ENCODE results near the gene TPRG1L. TPM values are rescaled to one million over a fixed set of nuclear protein-coding genes. Genes with fewer than 3 reads are reported as not detected.
A peak's percentile ranks its signal among the peaks of the same experiment; 100 is the strongest.

TPRG1L gene
- total RNA-seq, 2 donors from 2014 or later = 11.9 to 18.4 TPM

- no peak for DNase-seq (ENCODE audit: low spot score)
- H3K9me3 Mint-ChIP-seq = no peaks in the 10 kb centered on the region
- no peak overlapping the region for H3K4me3 Mint-ChIP-seq
- H3K4me1 Mint-ChIP-seq (ENCODE audit: low read depth in 2 of 2) = no peaks in the 10 kb centered on the region
- no peak overlapping the region for H3K27ac Mint-ChIP-seq
- H3K36me3 Mint-ChIP-seq = no peaks in the 10 kb centered on the region
- ATAC-seq = no peak
- no peaks in the 10 kb centered on the region for H3K27me3 Mint-ChIP-seq
These were observed 38.8 kb upstream of the TPRG1L start for GRCh38 chr1:3585940-3586568.

GRCh38 chr1:3586986-3587759 is 37.6 kb upstream of the TPRG1L start:
- no peaks in the 10 kb centered on the region for H3K4me1 Mint-ChIP-seq (ENCODE audit: low read depth in 2 of 2)
- no peaks in the 10 kb centered on the region for H3K9me3 Mint-ChIP-seq
- H3K36me3 Mint-ChIP-seq = no peaks in the 10 kb centered on the region
- no peaks in the 10 kb centered on the region for H3K27me3 Mint-ChIP-seq
- H3K27ac Mint-ChIP-seq = peak overlapping the region in 1 of 2 donors; percentile 38
- H3K4me3 Mint-ChIP-seq = no peak overlapping the region
- DNase-seq (ENCODE audit: low spot score) (no peak), ATAC-seq (no peak)

GRCh38 chr1:3588395-3588794 is 36.4 kb upstream of the TPRG1L start:
- no peak overlapping the region for H3K4me3 Mint-ChIP-seq
- DNase-seq (ENCODE audit: low spot score) (no peak), ATAC-seq (no peak)
- H3K9me3 Mint-ChIP-seq = no peaks in the 10 kb centered on the region
- H3K27ac Mint-ChIP-seq = no peak overlapping the region
- no peaks in the 10 kb centered on the region for H3K4me1 Mint-ChIP-seq (ENCODE audit: low read depth in 2 of 2)
- no peaks in the 10 kb centered on the region for H3K36me3 Mint-ChIP-seq
- no peaks in the 10 kb centered on the region for H3K27me3 Mint-ChIP-seq

GRCh38 chr1:3590139-3590763 is 34.6 kb upstream of the TPRG1L start:
- no peak overlapping the region for H3K27ac Mint-ChIP-seq

GRCh38 chr1:3590951-3591865 is 33.6 kb upstream of the TPRG1L start:
- H3K4me3 Mint-ChIP-seq = no peak overlapping the region
- H3K27ac Mint-ChIP-seq = no peak overlapping the region
- no peaks in the 10 kb centered on the region for H3K27me3 Mint-ChIP-seq
- ATAC-seq (no peak), DNase-seq (ENCODE audit: low spot score) (no peak)
- H3K4me1 Mint-ChIP-seq (ENCODE audit: low read depth in 2 of 2) = no peaks in the 10 kb centered on the region
- H3K9me3 Mint-ChIP-seq = no peaks in the 10 kb centered on the region
- no peaks in the 10 kb centered on the region for H3K36me3 Mint-ChIP-seq

More at GRCh38 chr1:3590139-3590763, 34.6 kb upstream of the TPRG1L start:
- Mint-ChIP-seq H3K4me3 (no peak overlapping the region), H3K9me3 (no peaks in the 10 kb centered on the region), H3K4me1 (ENCODE audit: low read depth in 2 of 2) (no peaks in the 10 kb centered on the region), H3K36me3 (no peaks in the 10 kb centered on the region), H3K27me3 (no peaks in the 10 kb centered on the region)
- no peak for ATAC-seq
- no peak for DNase-seq (ENCODE audit: low spot score)

DNA sequence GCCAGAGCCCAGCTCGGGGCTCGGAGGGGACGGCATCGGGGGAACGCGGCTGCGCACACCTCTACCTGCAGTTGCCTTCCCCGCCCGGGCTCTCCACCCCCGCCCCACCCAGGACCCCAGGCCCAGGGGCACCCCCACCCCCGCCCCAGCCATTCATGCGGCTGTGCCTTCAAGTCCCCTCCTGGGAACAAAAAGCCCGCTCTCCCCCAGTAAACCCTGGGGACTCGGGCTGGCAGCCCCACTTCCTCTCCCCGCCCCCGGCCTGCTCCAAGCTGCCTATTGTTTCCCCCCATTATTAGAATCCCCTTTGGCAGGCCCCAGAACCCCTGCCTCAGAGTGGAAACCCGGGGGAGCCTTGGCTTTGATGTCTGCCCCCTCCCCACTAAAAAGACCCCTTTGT is 31.5 kb upstream of the TPRG1L start:
- no peaks in the 10 kb centered on the region for H3K27me3 Mint-ChIP-seq
- H3K4me1 Mint-ChIP-seq (ENCODE audit: low read depth in 2 of 2) = peaks cover 13% of the 10 kb centered on the region in 2 donors
- no peak overlapping the region for H3K27ac Mint-ChIP-seq
- no peaks in the 10 kb centered on the region for H3K9me3 Mint-ChIP-seq
- DNase-seq (ENCODE audit: low spot score) (no peak), ATAC-seq (no peak)
- H3K4me3 Mint-ChIP-seq = no peak overlapping the region
- H3K36me3 Mint-ChIP-seq = no peaks in the 10 kb centered on the region

DNA sequence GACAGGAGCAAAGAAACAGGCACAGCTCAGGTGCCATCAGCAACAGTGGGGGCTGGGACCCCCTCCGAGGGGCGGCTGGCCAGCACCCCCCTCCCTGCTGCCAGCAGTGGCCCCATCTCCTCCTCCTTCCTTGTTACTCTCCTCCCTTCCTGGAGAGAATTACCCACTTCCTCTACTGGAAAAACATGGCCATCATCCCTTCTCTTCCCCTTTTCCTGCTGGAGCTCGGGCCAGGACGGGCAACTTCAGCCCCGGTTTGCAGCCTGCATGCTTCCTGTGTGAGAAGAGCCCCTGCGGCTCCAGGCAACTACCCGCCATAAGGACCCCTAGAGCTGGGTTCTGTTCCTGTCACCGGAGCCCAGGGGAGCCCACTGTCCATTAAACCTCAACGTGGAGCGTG is 31.1 kb upstream of the TPRG1L start:
- DNase-seq (ENCODE audit: low spot score) (no peak), ATAC-seq (no peak)
- peaks cover 13% of the 10 kb centered on the region in 2 donors for H3K4me1 Mint-ChIP-seq (ENCODE audit: low read depth in 2 of 2)
- H3K27ac Mint-ChIP-seq = no peak overlapping the region
- no peak overlapping the region for H3K4me3 Mint-ChIP-seq
- no peaks in the 10 kb centered on the region for H3K36me3 Mint-ChIP-seq
- no peaks in the 10 kb centered on the region for H3K27me3 Mint-ChIP-seq
- no peaks in the 10 kb centered on the region for H3K9me3 Mint-ChIP-seq

DNA sequence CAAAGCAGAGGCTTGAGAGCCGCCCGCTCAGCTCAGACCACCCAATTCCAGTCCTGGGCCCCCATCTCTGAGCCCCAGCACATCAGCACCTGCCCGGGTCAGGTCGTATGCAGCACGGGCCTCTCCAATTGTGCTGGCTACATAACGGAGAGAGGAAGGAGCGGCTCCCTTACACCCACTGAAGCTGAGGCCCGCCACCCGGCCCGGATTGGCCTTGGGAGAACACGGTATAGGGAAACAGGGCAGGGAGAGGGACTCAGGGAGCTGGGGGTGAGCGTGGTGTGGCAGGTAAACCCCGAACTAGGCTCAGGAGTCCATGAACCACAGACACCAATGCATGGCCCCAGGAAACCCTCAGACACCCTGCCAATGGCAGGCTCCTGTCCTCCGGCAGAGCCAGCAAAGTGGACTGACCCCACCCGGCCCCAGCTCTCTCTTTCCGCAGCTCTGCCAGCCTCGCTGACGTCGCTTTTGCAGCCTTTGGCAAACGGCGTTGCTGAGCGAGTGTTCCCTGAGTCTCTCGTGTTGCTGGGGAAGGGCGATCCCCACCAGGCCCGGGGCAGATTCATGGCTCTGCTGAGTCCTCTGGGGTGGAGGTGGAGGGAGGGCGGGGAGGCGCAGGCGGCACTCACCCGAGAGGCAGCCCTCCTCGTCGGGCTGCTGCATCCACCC is 30.0 kb upstream of the TPRG1L start:
- Mint-ChIP-seq H3K36me3 (no peaks in the 10 kb centered on the region), H3K4me1 (ENCODE audit: low read depth in 2 of 2) (peaks cover 13 to 18% of the 10 kb centered on the region in 2 donors), H3K27me3 (no peaks in the 10 kb centered on the region), H3K27ac (no peak overlapping the region), H3K9me3 (no peaks in the 10 kb centered on the region), H3K4me3 (no peak overlapping the region)
- ATAC-seq (no peak), DNase-seq (ENCODE audit: low spot score) (no peak)

GRCh38 chr1:3595949-3596348 is 28.9 kb upstream of the TPRG1L start:
- no peaks in the 10 kb centered on the region for H3K9me3 Mint-ChIP-seq
- H3K27me3 Mint-ChIP-seq = no peaks in the 10 kb centered on the region
- DNase-seq (ENCODE audit: low spot score) (no peak), ATAC-seq (no peak)
- H3K4me1 Mint-ChIP-seq (ENCODE audit: low read depth in 2 of 2) = peaks cover 13 to 18% of the 10 kb centered on the region in 2 donors
- H3K4me3 Mint-ChIP-seq = no peak overlapping the region
- no peaks in the 10 kb centered on the region for H3K36me3 Mint-ChIP-seq
- H3K27ac Mint-ChIP-seq = no peak overlapping the region

DNA sequence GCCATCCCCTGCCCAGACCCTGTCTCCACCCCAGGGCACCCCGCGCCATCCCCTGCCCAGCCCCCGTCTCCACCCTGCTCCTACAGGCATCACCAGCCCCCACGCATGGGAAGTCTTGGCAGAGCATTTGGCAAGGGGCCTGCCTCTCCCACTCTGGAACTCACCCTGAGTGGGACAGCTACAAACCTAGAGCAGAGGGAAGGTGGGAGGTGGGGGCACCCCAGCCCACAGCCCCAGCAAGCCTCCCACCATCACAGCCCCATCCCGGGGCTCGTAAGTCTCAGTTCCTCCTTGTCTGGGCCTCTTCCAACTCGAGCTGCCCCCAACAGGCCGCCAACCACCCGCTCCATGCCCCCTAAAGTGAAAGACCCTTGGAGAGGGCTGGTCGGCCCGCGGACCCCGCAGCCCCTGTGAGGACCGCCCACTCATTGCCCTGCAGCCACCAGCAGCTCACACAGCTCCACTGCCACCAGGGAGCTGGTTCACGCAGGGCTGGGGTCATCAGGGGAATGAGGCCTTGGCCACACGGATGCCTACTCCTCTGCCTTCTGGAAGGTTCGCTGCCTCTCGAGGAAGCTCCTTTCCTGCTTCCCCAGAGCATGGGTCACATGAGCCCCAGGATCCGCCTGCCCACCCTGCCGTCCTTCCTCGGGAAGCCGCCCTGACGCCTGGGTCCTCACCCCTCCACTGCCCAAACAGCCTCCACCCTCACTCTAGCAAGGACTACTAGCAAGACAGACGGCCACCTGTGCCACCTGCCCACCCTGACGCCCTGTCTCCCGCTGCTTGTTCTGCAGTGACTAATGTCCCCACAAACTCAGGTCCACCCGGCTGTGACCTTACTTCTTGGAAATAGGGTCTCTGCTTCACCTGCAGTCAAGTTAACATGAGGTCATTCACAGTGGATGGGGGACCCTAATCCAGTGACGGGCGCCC is 27.9 kb upstream of the TPRG1L start:
- H3K4me1 Mint-ChIP-seq (ENCODE audit: low read depth in 2 of 2) = peaks cover 13 to 18% of the 10 kb centered on the region in 2 donors
- DNase-seq (ENCODE audit: low spot score) (no peak), ATAC-seq (no peak)
- no peaks in the 10 kb centered on the region for H3K36me3 Mint-ChIP-seq
- no peaks in the 10 kb centered on the region for H3K9me3 Mint-ChIP-seq
- no peaks in the 10 kb centered on the region for H3K27me3 Mint-ChIP-seq
- peak overlapping the region; percentile 70 for H3K4me3 Mint-ChIP-seq
- no peak overlapping the region for H3K27ac Mint-ChIP-seq

DNA sequence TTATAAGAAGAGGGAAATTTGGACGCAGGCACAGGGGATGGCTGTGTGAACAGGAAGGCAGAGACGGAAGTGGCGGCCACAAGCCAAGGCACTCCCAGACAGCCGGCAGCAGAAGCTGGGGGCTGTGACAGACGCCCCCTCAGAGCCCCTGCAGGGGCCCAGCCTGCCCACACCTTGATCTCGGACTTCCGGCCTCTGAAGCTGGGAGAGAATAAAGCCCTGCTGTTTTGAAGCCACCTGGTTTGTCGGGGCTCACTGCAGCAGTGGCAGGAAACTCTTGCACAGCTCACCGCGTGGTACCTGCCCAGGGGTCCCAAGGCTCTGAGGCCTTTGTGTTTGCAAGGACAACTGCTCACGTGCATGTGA is 27.2 kb upstream of the TPRG1L start:
- Mint-ChIP-seq H3K27me3 (no peaks in the 10 kb centered on the region), H3K4me1 (ENCODE audit: low read depth in 2 of 2) (peaks cover 13 to 18% of the 10 kb centered on the region in 2 donors), H3K4me3 (peak overlapping the region; percentile 70), H3K27ac (peak overlapping the region in 1 of 2 donors; percentile 57), H3K36me3 (no peaks in the 10 kb centered on the region), H3K9me3 (no peaks in the 10 kb centered on the region)
- no peak for DNase-seq (ENCODE audit: low spot score)
- no peak for ATAC-seq

- Mint-ChIP-seq H3K4me1 (ENCODE audit: low read depth in 2 of 2) (peaks cover 13 to 18% of the 10 kb centered on the region in 2 donors), H3K27ac (peak overlapping the region in 1 of 2 donors; percentile 57), H3K9me3 (no peaks in the 10 kb centered on the region), H3K27me3 (no peaks in the 10 kb centered on the region), H3K36me3 (no peaks in the 10 kb centered on the region), H3K4me3 (peak overlapping the region; percentile 70)
- no peak for ATAC-seq
- DNase-seq (ENCODE audit: low spot score) = no peak
These were observed 26.7 kb upstream of the TPRG1L start for GRCh38 chr1:3598051-3598491.

All from natural killer cell treated with Interleukin-12 subunit alpha and Interleukin-12 subunit beta and Interleukin-15 and Interleukin-18, amount 100 ng/mL, for 72 hours (primary cell).